ENCODE data around the gene TMPRSS11A. TPM values are rescaled to one million over a fixed set of nuclear protein-coding genes. Genes with fewer than 3 reads are reported as not detected.
A peak's percentile ranks its signal among the peaks of the same experiment; 100 is the strongest.

The TMPRSS11A gene
- polyA plus RNA-seq, 1 donor (not counting 4 experiments of a cell fraction or from before 2014, with no cell fraction given): 0.03 TPM

GRCh38 chr4:67931256-67931655 lies 32.0 kb downstream of the TMPRSS11A start:
- no peak for TF ChIP-seq CTCF (optimal IDR thresholded peaks at IDR 0.05 in 1 of 3, IDR thresholded peaks at IDR 0.05 in 1 of 3, conservative IDR thresholded peaks at IDR 0.05 in 1 of 3; ENCODE audit: extremely low read depth in 1 of 3, insufficient read depth in 2 of 3, low read length in 3 of 3)
- no peak for TF ChIP-seq EZH2 (IDR thresholded peaks at IDR 0.05; ENCODE audit: low read length)
- no peaks in the 10 kb centered on the region for H3K27me3 ChIP-seq (ENCODE audit: control insufficient read depth, extremely low read depth, insufficient read depth, low read length)
- no peak overlapping the region for H3K4me3 ChIP-seq (ENCODE audit: control insufficient read depth in 2 of 3, extremely low read depth in 1 of 3, insufficient read depth in 2 of 3, low read depth in 1 of 3, low read length in 3 of 3)
- H4K20me1 ChIP-seq (ENCODE audit: control insufficient read depth, extremely low read depth, insufficient read depth, low read length): no peaks in the 10 kb centered on the region
- no peaks in the 10 kb centered on the region for H3K9me3 ChIP-seq (ENCODE audit: control insufficient read depth, low read depth, low read length)
- no peaks in the 10 kb centered on the region for H3K9me1 ChIP-seq (ENCODE audit: control insufficient read depth, extremely low read depth, insufficient read depth, low read length)
- no peak for DNase-seq (ENCODE audit: low read depth, low spot score)
- no peaks in the 10 kb centered on the region for H3K36me3 ChIP-seq (ENCODE audit: control insufficient read depth in 2 of 2, extremely low read depth in 1 of 2, insufficient read depth in 2 of 2, low read length in 2 of 2)
- H3K9ac ChIP-seq (ENCODE audit: control insufficient read depth, extremely low read depth, insufficient read depth, low read length): no peak overlapping the region
- no peak for FAIRE-seq
- H2AFZ ChIP-seq (ENCODE audit: control insufficient read depth, low read length): peak overlapping the region; percentile 28
- peak overlapping the region; percentile 31 for H3K4me2 ChIP-seq (ENCODE audit: control insufficient read depth, extremely low read depth, insufficient read depth, low read depth, low read length)
- peak overlapping the region; percentile 63 for H3K27ac ChIP-seq (ENCODE audit: control insufficient read depth, insufficient read depth, low read length)
- H3K4me1 ChIP-seq (ENCODE audit: control insufficient read depth, extremely low read depth, insufficient read depth, low read length): peaks cover 24% of the 10 kb centered on the region
- no peaks in the 10 kb centered on the region for H3K79me2 ChIP-seq (ENCODE audit: control insufficient read depth, insufficient read depth, low read length)
- dilution Hi-C loops (cut with MboI; ENCODE audit: extremely low pct_ligation_motif_present, low sequenced_read_pairs): no loop called here

GRCh38 chr4:67929426-67929825 lies 33.9 kb downstream of the TMPRSS11A start:
- H3K36me3 ChIP-seq (ENCODE audit: control insufficient read depth in 2 of 2, extremely low read depth in 1 of 2, insufficient read depth in 2 of 2, low read length in 2 of 2): no peaks in the 10 kb centered on the region
- no peaks in the 10 kb centered on the region for H4K20me1 ChIP-seq (ENCODE audit: control insufficient read depth, extremely low read depth, insufficient read depth, low read length)
- H3K4me3 ChIP-seq (ENCODE audit: control insufficient read depth in 2 of 3, extremely low read depth in 1 of 3, insufficient read depth in 2 of 3, low read depth in 1 of 3, low read length in 3 of 3): no peak overlapping the region
- no peak overlapping the region for H2AFZ ChIP-seq (ENCODE audit: control insufficient read depth, low read length)
- H3K4me2 ChIP-seq (ENCODE audit: control insufficient read depth, extremely low read depth, insufficient read depth, low read depth, low read length): no peak overlapping the region
- H3K9me1 ChIP-seq (ENCODE audit: control insufficient read depth, extremely low read depth, insufficient read depth, low read length): no peaks in the 10 kb centered on the region
- H3K27ac ChIP-seq (ENCODE audit: control insufficient read depth, insufficient read depth, low read length): peak overlapping the region; percentile 64
- TF ChIP-seq CTCF (optimal IDR thresholded peaks at IDR 0.05 in 1 of 3, IDR thresholded peaks at IDR 0.05 in 1 of 3, conservative IDR thresholded peaks at IDR 0.05 in 1 of 3; ENCODE audit: extremely low read depth in 1 of 3, insufficient read depth in 2 of 3, low read length in 3 of 3) (no peak), EZH2 (IDR thresholded peaks at IDR 0.05; ENCODE audit: low read length) (no peak)
- H3K79me2 ChIP-seq (ENCODE audit: control insufficient read depth, insufficient read depth, low read length): no peaks in the 10 kb centered on the region
- no peak for DNase-seq (ENCODE audit: low read depth, low spot score)
- dilution Hi-C loops (cut with MboI; ENCODE audit: extremely low pct_ligation_motif_present, low sequenced_read_pairs): no loop called here
- peak; percentile 69 for FAIRE-seq
- no peaks in the 10 kb centered on the region for H3K9me3 ChIP-seq (ENCODE audit: control insufficient read depth, low read depth, low read length)
- no peaks in the 10 kb centered on the region for H3K27me3 ChIP-seq (ENCODE audit: control insufficient read depth, extremely low read depth, insufficient read depth, low read length)
- peaks cover 21% of the 10 kb centered on the region for H3K4me1 ChIP-seq (ENCODE audit: control insufficient read depth, extremely low read depth, insufficient read depth, low read length)
- H3K9ac ChIP-seq (ENCODE audit: control insufficient read depth, extremely low read depth, insufficient read depth, low read length): no peak overlapping the region

Data from keratinocyte (primary cell).